Neutrophil (primary cell): Measurements from ENCODE around the gene SCCPDH.

Source experiments
- H3K27ac ChIP-seq: fragments of 200-600 bp; sonication (generic); 2 replicates; pipeline ENCODE4 v1.5.1; 2016; ENCODE audit warnings: mild to moderate bottlenecking, moderate library complexity
- H3K27me3 ChIP-seq: fragments of 200-600 bp; sonication (generic); 2 replicates; pipeline ENCODE4 v1.6.0; 2016; ENCODE audit warnings: mild to moderate bottlenecking
- H3K36me3 ChIP-seq: fragments of 200-600 bp; sonication (generic); 2 replicates; pipeline ENCODE4 v1.5.1; 2017
- H3K4me1 ChIP-seq, 2 experiments: fragments of 200-600 bp in 1 of 2; sonication (generic) in 1 of 2; 1 replicate in 1 of 2; 2 replicates in 1 of 2; pipeline versions ENCODE4 v1.5.1 to v1.6.1; 2013 to 2016; ENCODE audit warnings: low read depth in 1 of 2, low read length in 1 of 2, mild to moderate bottlenecking in 1 of 2, moderate library complexity in 1 of 2; ENCODE audit not compliant: control insufficient read depth in 1 of 2, insufficient read depth in 1 of 2
- H3K4me3 ChIP-seq, 2 experiments: fragments of 200-600 bp in 1 of 2; sonication (generic) in 1 of 2; 1 replicate in 1 of 2; 2 replicates in 1 of 2; pipeline ENCODE4 v1.5.1; 2013 to 2016; ENCODE audit warnings: low read depth in 1 of 2, low read length in 1 of 2, mild to moderate bottlenecking in 1 of 2, moderate library complexity in 1 of 2
- H3K9me3 ChIP-seq: fragments of 200-600 bp; sonication (generic); 2 replicates; pipeline ENCODE4 v1.5.1; 2016
- TF ChIP-seq, protein P1 (sequence below): fragments of 200-600 bp; sonication (generic); IDR thresholded peaks from 2 replicates; pipeline ENCODE4 v1.5.1; 2016; ENCODE audit warnings: antibody characterized with exemption

SCCPDH gene

DNA sequence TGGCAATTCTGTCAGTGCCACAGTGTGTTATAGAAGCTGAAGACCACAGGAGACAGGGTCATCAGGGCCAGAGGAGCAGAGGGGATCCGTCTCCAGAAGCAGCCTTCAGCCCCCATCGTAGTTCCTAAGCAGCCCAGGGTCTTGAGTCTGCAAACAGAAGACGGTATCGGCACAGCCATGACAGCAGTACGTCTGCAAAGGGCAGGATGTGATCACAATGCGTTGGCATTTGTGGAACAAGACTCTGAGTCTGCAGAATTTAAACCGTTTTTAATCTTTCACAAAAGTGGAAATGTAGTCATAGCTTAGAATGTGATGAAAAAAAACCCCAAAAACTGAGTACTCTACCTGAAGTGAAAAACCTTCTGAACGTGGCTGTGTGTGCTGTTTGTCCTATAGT, 44.0 kb upstream of the SCCPDH start:
- TF ChIP-seq, protein P1, sequence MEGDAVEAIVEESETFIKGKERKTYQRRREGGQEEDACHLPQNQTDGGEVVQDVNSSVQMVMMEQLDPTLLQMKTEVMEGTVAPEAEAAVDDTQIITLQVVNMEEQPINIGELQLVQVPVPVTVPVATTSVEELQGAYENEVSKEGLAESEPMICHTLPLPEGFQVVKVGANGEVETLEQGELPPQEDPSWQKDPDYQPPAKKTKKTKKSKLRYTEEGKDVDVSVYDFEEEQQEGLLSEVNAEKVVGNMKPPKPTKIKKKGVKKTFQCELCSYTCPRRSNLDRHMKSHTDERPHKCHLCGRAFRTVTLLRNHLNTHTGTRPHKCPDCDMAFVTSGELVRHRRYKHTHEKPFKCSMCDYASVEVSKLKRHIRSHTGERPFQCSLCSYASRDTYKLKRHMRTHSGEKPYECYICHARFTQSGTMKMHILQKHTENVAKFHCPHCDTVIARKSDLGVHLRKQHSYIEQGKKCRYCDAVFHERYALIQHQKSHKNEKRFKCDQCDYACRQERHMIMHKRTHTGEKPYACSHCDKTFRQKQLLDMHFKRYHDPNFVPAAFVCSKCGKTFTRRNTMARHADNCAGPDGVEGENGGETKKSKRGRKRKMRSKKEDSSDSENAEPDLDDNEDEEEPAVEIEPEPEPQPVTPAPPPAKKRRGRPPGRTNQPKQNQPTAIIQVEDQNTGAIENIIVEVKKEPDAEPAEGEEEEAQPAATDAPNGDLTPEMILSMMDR = no peak
- Histone ChIP-seq H3K27ac (no peak overlapping the region), H3K27me3 (no peaks in the 10 kb centered on the region), H3K36me3 (no peaks in the 10 kb centered on the region), H3K4me3 (no peak overlapping the region), H3K4me1 (no peaks in the 10 kb centered on the region), H3K9me3 (no peaks in the 10 kb centered on the region)

DNA sequence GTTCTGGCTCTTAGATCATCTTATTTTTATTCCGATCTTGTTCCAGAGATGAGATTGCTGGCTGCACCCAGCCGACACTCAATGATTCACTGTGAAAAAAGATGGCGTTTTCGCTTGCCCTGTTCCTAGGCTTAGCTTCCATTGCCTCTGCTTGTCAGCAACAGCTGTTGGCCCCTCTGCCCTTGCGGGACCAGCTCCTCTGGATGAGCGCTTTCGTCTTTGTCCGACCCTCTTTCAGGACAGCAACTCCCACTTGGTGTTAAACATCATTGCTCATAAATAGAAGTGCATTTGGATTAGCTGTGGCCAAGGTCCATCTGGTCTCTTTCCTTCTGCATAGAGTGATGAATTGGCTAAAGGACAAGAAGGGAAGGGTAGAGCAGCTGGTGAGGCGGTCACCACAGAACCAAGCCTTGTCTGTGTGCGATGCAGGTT, 43.5 kb upstream of the SCCPDH start:
- Histone ChIP-seq H3K4me1 (no peaks in the 10 kb centered on the region), H3K27me3 (no peaks in the 10 kb centered on the region), H3K4me3 (no peak overlapping the region), H3K27ac (no peak overlapping the region), H3K36me3 (no peaks in the 10 kb centered on the region), H3K9me3 (no peaks in the 10 kb centered on the region)
- TF ChIP-seq, protein P1 = no peak

DNA sequence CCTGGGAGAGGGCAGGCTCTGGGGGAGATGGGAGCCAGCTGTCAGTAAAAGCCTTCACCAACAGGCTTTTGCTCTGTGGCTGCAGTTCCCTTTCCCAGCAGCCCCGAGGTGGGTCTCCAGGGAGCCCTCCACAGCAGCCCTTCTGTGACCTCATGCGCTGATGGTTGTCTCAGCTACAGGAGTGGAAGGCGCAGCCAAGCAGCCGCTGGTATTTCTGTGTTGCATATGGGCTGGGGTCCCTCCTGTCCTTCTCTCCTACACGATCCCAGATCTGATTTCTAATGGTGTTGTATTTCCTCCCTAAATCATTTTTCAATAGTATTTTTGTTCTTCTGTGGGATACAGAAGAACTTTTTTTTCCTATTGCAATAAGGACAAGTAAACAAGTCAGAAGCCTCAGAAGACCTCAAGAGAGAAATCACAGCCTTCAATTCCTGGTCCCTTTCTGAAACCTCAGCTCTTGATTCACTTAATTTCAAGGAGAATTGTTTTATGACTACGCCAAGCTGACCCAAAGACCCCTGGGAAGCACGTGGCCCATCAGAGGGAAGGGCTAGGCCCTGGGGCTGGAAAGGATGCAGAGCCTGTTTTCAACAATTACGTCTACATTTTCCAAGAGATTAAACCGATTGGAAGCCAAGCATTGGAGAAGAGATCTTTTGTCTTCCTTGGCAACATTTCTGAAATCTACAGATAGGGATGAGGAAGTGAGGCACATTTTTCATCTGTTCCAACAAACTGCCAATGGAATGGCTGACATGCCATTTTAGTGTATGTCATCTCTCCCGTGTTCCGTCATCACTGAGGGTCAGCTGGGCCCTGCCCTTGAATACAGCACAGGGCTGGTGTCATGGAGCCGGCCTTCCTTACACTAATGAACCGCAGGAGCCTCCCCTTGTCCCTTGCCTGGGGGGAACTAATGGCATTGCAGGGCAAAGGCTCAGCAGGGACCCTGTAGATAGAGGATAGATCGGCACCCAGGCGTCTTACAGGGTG, 42.0 kb upstream of the SCCPDH start:
- H3K27ac ChIP-seq = no peak overlapping the region

DNA sequence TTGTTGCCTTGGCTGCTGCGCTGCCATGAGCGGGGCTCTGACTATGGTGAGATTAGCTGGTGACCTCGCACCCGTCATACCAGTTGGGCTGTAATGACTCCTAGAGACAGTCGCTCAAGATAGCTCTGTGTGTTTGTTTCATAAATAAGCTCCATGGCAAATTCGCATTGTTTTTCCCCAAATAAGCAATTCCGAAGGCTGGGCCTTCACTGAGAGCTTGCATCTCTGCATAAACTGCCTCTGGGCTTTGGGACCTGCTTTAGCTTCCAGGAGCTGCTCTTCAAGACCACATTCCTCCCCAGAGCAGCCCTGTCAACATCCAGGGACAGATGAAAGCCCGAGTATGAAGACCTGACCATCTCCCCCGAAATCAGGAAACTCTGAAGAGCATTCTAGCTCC, 40.7 kb upstream of the SCCPDH start:
- Histone ChIP-seq H3K27me3 (no peaks in the 10 kb centered on the region), H3K4me1 (no peaks in the 10 kb centered on the region), H3K9me3 (no peaks in the 10 kb centered on the region), H3K4me3 (no peak overlapping the region), H3K27ac (no peak overlapping the region), H3K36me3 (no peaks in the 10 kb centered on the region)
- TF ChIP-seq, protein P1 = no peak

More for the DNA sequence above, 42.0 kb upstream of the SCCPDH start:
- H3K9me3 ChIP-seq = no peaks in the 10 kb centered on the region
- TF ChIP-seq, protein P1 = no peak
- no peak overlapping the region for H3K4me3 ChIP-seq
- H3K4me1 ChIP-seq = no peaks in the 10 kb centered on the region
- H3K27me3 ChIP-seq = no peaks in the 10 kb centered on the region
- H3K36me3 ChIP-seq = no peaks in the 10 kb centered on the region

DNA sequence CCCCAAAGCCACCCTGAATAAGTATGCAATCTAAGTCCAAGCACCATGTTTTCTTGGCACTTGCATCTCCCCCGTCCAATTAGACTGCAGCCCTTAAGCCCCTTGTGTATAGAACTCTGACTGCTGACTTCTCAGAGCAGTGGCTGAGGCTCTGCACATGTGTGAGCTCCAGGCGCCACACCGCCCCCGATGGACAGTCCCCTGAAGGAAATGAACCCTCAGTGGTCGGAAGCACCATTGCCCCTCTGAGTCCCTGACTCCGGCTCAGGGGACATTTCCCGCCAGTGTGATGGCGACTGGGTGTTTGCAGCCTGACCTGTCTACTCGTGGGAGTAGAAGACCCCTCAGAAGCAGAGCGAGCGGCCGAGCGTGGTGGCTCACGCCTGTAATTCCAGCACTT, 37.2 kb upstream of the SCCPDH start:
- H3K4me1 ChIP-seq = peaks cover 0 to 7% of the 10 kb centered on the region in 2 experiments
- TF ChIP-seq, protein P1 = no peak
- H3K9me3 ChIP-seq = no peaks in the 10 kb centered on the region
- H3K4me3 ChIP-seq = no peak overlapping the region
- no peak overlapping the region for H3K27ac ChIP-seq
- H3K36me3 ChIP-seq = no peaks in the 10 kb centered on the region
- H3K27me3 ChIP-seq = no peaks in the 10 kb centered on the region
